GM19035 (cell line): Measurements from ENCODE around the gene LYPLA2.
A peak's percentile ranks its signal among the peaks of the same experiment; 100 is the strongest.
"Not testable (repeated sequence)": the region's sequence is repeated elsewhere in the genome, so short reads cannot be mapped to it uniquely, and the experiment has no call there.

Experiments
- ATAC-seq: cut with Tn5 transposase; IDR thresholded peaks from one replicate; pipeline ENCODE4 v1.9.1; 2021; ENCODE audit not compliant: unreplicated experiment

Gene LYPLA2

DNA sequence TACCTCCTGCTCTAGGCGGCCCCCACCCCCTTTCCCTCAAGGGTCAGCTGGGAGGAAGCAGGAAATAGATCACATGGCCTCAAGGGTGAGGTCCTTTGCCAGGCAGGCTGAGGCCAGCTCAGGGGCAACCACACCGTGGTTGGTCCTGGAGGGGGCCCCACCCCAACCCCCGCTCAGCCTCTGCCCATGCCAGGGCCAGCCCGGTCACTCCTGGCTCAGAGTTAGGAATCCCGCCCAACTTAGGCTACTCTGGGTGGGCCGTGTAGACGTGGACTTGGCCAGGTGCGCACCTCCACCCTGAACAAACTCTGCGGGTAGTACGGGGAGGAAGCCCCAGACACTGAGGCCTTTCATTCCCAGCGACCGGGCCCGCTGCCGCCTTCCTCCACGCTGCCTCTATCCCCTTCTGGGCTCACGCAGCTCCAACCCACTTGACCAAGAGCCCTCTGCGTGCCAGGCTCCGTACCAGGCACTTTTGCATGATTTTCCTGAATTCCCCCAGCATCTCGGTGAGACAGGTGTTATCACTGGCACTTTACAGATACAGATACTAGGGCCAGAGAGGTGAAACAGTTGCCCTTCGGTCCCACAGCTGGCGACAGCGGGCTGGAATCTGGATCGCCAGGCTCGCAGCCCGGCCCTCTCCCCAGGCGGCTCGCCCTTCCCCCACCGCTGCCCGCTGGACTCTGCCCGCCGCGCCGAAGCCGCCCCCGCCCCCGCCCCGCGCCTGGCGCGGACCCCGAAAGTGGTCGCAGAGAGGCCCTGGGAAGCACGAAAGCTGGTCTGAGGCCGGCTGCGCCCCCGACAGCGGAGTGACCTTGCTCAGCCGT is 8.8 kb downstream of the LYPLA2 start:
- peak; percentile 17 for ATAC-seq

DNA sequence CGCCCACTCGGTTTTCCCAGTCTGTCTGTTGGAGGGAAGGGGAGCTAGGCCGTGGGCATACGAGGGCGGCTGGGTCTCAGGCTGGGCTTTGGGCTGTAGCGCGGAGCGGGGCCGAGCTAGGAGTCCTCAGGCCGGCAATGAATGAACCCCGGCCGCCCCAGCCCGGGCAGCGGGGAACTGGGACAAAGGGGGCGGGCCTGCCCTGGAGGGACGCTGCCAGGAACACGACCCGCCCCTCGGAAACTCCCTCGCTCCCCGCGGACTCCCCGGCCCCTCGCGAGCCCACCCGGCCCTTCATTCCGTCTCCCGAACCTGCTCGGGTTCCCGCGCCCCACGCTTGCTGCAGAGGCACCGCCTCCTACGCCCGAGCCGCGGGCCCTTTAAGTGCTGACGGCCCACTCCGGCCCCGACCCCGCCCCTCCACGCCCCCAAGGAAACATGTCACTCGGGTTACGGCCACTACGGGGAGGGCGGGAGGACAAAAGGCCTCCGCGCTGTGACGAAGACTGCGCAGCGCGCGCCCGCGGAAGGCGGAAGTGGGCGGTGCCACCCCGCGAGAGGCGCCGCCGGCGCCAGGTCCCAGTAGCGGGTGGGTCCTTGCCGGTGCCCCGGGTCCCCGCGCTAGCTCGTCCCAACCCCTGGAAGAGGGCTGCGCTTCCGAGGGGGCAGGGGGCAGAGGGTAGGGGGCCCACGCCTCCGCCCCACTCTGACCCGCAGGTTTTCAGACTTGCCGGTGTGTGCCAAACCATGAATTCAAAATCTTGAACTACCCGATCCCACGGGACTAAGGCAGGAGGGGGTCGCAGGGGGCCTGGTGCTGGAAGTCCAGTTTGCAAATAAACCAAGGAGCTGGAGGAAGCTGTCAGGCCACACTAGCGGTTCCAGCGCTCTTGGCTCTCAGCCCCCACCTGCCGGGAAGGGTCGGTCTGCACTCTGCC is 9.7 kb downstream of the LYPLA2 start, which contains the start of gene GALE:
TSS of gene GALE (minus strand) at position 355 of the 938 bp plus-strand sequence. CDS start 1,747 bp downstream, outside the sequence.
- ATAC-seq, result peak; percentile 79

DNA sequence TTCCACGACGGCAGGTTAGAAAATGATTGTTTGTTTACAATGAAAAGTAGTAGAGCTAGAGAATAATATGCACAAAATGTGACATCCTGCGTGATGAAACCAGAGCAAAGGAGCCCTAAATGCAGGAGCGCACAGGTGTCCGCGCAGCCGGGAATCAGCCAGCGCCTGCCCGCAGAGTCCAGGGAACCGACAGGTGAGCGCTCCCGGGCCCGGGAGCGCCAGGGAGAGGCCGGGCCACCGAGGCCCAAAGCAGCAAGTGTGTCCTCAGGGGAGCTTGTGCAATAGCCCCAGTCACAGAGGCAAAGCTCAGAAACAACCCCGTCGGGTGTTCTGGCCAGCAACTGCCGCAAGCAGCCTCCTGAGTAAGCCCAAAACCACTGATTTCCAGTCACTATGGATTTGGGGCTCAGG is 10.4 kb downstream of the LYPLA2 start:
- ATAC-seq, result no peak

DNA sequence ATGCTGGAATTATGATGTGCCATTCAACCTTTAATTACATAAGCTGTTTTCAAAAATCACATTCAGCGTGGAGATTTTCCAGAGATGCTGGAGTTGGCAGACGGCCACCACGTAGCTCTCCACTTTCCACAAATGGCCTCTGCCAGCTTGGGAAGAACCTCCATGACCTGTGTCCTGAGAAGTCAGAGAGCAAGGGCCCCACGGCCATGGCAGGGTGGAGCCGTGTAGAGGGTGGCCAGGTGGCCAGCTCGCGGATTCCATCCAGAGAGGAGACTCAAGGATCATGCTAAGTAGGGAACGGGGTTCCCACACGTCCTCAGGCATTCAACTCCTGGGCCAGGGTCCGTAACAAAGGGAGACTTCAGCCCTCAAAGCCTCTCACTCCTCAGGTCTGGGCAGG is 10.9 kb downstream of the LYPLA2 start:
- ATAC-seq, result no peak

DNA sequence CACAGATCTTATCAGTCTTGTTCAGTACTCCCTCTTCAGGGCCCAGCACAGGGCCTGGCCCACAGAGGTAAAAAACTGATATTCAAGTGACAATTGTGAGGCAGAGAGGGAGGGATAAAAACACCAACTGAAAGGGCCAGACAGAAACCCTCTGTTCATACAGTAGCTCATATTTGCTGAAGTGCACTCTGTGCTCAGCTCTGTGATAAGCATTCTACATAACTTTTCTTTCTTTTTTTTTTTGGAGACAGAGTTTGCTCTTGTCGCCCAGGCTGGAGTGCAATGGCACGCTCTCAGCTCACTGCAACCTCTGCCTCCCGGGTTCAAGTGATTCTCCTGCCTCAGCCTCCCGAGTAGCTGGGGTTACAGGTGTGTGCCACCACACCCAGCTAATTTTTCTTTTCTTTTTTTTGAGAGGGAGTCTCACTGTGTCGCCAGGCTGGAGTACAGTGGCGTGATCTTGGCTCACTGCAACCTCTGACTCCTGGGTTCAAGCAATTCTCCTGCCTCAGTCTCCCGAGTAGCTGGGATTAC is 11.9 kb downstream of the LYPLA2 start:
- not testable (repeated sequence) for ATAC-seq

DNA sequence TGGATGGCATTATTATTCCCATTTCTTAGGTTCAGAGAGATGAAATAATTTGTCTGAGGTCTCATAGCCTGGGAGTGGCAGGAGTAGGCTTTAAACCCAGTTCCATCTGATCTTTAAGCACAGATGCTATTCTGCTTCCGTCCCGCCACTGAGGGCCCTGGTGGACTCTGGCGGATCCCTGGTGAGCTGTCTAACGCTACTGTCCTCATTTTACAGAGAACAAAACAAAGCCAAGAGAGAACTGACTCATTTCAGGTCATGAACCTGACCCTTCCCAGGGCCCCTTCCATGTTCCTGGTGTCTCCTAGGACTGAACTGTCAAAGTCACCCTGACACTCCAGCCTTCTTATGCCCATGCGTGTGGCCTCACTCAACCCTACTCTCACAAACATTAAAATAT is 12.7 kb downstream of the LYPLA2 start:
- ATAC-seq, result no peak

DNA sequence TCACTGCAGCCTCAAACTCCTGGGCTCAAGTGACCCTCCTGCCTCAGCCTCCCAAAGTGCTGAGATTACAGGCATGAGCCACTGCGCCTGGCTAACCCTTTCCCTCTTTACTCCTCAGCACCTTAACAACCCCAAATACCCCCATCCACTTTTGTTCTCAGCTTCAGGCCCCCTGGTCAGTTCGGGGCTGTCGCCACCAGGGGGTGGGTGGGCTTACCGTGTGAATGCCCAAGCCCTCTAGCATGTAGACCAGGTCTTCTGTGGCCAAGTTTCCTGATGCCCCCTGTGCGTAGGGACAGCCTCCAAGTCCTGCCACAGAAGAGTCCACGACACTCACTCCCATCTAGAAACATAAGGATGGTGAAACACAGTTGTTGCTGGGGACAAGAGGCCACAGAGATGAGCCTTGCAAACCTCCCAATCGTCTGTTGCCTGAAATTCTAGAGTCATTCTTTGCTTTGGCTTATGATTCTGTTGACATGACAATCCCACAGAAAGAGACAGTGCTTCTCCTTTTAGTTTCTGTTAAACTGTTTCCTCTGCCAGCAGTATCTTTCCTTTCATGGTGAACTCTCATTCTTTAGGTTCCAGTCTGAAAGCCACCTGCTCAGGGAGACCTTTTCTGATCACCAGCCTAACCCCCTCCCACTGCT is 13.4 kb downstream of the LYPLA2 start:
- ATAC-seq, result no peak

DNA sequence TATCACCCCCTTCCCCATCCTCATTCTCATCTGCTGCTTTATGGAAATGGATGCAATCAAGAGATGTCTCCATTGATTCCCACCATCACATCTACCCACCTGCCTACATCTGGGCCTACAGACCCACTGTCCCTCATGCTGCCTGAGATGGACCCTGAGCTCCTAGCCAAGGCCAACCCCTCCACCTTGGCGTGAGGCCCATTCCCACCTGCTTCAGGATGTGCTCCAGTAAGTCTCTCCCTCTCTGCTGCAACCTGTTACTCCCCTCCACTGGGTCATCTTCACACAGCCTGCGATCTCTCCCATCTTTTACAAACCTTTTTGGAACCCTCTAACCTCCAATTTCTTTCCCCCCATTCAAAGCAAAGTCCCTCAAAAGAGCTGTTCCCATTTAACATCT is 14.1 kb downstream of the LYPLA2 start:
- no peak for ATAC-seq

DNA sequence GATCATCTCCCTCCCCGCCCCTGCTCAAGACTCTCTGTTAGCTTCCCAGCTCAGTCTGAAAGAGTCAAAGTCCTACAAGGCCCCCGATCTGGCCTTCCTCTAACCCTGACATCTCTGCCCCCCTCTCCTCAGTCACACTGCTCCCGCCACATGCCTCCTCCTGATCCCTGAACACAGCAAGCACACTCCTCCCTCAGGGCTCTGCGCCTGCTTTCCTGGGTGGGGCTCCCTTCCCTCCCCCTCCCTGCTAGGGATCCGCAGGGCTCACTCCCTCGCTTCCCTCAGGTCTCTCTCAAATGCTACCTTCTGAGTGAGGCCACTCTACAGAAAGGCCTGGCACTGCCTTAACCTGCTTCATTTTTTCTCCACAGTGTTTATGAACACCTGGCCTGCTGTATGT is 15.3 kb downstream of the LYPLA2 start:
- ATAC-seq, result no peak

DNA sequence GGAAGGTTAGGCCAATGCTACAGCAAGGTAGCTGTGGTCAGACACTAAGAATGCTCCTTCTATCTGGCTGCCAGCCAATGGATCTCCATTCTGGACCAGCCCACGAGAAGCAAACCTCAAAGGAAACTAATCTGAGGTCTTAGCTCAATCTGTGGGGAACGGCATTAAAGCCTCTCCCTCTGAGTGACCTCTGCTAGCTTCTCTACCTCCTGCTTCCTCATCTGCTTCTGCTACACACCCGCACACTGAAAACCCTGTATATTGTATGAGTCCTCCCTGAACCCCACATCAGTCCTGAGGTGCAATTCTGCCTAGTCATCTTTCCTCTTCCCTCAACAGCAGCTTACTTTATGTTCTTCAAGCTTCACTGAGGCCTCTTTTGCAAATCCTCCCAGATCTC is 16.5 kb downstream of the LYPLA2 start:
- ATAC-seq, result no peak

DNA sequence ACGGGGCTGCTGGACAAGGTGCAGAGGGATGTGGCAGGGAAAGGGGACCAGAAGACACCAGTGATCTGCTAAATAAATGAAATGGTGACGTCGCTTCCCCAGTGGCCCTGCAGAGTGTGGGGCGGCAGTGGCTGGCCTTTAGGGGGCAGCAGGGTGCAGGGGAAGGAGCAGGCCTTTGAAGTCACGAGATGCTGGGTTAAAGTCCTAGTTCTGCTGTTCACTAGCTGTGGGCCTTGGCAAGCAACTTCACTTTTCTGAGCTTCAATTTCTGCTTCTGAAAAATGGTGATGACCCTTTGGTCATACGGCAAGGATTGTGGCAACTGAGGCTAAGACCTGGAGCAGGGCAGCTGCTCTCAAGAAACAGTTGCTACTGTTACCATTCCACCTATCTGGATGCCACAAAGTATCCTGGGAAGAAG is 18.8 kb downstream of the LYPLA2 start:
- ATAC-seq, result no peak

DNA sequence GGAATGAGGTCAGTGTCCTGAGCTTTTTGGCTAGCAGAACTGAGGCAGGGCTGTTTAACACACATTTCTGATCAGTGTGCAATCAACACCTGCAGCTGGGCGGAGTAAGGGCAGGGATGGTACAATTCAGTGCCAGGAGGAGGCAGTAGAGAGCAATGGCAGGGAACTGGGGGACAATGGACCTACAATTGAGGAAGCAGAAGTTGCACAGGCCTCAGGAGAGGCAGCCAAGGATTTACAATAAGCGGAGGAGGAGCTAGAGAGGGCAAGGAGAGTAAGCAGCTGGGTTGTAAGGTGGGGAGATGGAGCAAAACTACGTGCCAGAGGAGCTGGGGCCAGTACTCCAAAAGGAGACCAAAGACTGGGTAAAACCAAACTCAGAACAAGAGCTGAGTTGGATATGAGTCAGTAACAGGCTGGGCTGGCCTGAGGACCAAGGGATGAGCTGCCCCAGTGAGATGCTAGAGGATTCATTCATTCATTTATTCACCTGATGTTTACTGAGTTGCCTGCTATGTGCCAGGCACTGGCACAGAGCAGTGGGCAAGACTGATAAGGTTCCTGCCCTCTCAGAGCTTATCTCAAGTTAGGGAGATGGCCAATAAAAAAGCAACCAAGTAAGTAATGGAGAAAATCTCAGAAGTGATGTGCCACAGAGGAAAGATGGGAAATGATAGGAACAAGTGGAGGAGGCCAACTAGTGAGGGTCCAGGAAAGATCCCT is 20.0 kb downstream of the LYPLA2 start:
- peak; percentile 62 for ATAC-seq

DNA sequence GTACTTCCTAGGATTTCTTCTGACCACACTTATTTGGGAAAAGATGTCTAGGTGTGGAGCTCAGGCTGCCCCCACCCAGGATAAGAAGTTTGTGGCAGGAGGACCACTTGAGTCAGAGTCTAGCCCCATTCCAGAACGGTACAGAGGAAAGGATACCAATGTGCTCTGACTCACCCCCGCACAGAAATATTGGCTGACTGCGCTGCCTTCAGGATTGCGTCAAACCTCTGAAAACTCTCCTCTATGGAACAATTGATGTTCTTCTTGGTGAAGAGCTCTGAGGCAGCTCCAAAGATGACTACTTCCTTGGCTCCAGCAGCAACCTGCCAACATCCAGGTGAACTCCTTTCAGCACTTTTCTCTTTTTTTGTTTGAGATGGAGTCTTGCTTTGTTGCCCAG is 23.1 kb downstream of the LYPLA2 start:
- no peak for ATAC-seq

DNA sequence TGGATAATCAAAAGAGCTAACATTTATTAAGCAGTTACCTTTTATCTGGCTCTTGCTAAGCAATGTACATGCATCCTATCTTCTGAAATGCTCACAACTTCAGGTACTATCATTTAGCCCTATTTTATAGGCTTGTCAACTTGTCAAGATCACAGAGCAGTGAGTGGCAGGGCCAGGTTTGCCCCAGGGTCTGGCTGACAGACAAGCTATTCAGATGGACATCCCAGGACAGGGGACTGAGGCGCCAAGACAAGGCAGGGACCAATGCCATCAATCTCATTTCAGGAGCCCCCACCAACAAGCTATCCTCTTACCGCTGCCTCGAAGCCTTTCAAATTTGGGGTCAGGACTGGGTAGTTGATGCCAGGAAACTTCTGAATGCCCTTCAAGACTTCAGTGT is 25.4 kb downstream of the LYPLA2 start:
- ATAC-seq, result no peak

DNA sequence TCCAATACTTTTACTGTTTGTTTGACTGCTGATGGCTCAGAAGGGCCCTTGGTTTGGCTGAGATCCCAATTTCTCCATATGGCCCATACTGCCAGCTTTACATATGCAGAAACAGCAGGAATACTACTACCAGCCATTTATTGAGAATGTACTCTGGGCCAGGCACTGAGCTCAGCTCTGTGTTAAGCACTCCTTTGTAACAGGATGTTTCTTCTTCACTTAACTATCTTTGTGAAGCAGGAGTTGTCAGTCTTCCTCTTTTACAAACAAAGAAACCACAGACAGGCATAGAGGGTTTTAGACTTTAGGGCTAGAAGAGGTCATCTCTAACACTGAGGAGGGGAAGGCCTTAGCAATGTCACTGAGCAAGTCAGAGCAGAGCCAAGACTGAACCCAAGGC is 26.0 kb downstream of the LYPLA2 start:
- no peak for ATAC-seq

DNA sequence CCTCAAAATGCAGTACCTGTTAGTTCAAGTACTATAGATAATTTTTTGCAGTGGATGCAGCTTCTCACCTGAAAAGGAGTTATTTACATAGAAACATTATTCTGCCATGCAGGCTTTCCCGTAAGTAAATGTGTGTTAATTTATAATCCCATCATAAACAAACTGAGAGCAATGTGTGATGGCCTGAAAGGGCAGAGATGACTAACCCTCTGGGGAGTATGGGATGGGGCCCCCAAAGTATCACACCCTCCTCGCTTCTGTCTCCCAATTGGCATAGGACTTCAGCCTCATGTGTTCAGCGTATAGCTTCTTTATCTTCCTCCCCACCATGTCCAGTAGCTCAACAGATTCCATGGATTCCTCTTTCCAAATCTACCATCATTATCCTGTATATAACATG is 26.7 kb downstream of the LYPLA2 start:
- ATAC-seq, result no peak

DNA sequence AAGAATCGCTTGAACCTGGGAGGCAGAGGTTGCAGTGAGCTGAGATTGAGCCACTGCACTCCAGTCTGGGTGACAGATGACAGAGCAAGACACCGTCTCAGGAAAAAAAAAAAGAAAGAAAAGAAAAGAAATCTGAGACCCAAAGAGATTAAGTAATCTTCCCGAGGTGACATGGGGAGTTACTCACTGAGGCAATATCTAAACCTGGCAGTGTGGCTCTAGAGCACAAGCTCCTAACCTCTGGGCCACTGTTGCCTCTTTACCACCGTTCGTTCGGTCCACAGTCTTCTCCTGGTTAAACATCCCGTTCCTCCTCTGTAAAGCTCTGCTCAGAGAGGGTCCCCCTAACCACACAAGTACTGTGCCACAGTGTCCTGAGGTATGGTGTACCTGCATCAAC is 32.8 kb downstream of the LYPLA2 start:
- ATAC-seq, result no peak

DNA sequence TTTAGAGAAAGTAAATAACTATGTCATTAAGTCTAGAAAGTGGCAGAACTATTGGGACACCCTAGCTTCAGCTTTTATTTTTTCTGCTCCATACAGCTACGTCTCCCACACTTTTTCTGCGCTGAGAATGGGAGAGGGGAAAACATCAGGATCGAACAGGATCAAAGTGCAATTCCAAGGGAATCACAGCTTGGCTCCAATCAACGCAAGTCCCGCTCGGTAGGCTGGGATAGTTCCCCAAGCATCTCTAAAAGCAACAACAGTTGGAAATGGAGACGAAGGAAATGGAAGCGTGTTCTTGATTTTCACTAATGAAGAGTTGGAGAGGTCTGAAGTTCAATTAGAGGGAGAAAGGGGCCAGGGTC is 33.7 kb downstream of the LYPLA2 start:
- ATAC-seq, result no peak

DNA sequence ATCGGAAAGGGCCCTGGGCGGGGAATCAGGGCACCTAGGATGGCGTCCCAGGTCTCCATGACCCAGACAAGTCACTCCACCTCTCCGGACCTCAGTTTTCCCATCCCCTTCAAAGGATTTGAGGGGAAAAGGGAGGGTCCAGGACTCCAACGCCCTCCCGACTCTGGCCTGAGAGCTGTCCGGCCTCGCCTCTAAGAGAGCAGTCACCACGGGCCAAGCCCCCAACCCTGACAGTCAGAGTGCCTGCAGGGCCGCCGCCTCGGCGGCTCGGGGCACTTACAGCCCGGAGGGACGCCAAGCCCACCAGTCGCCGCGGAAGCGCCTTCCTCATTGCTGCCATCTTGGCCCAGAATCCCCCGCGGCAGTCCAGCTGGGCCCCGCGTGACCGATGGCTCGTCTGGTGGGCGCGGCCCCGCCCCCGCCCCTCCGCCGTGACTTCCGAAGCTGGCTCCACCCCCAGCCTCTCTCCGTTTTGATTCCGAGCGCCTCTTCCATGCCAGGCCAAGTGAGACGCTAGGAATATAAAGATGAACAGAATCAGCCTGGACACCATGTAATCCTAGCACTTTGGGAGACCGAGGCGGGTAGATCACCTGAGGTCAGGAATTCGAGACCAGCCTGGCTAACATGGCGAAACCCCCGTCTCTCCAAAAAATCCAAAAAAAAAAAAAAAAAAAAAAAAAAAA is 34.3 kb downstream of the LYPLA2 start, which contains the start of gene HMGCL:
TSS of gene HMGCL (minus strand) at position 354 of the 686 bp plus-strand sequence. CDS start at position 340, 14 bp downstream.
- peak; percentile 80 for ATAC-seq
